AG09309 (cell line): Measurements from ENCODE around the gene RASL10A.

Experiments used
- DNase-seq: peaks from one replicate; pipeline ENCODE4 v3.0.0-alpha.2; 2010; ENCODE audit warnings: low read depth
- H3K4me3 ChIP-seq: 2 replicates; pipeline ENCODE4 v1.5.1; 2011; ENCODE audit warnings: mild to moderate bottlenecking, low read depth, low read length, moderate library complexity; ENCODE audit not compliant: control insufficient read depth
- TF ChIP-seq, protein P1 (sequence below): IDR thresholded peaks from 2 replicates; pipeline ENCODE4 v1.5.1; 2011; ENCODE audit warnings: mild to moderate bottlenecking, low read depth, low read length, inconsistent platforms; ENCODE audit not compliant: insufficient read depth, control insufficient read depth; ENCODE audit errors: missing control alignments

Gene RASL10A

DNA sequence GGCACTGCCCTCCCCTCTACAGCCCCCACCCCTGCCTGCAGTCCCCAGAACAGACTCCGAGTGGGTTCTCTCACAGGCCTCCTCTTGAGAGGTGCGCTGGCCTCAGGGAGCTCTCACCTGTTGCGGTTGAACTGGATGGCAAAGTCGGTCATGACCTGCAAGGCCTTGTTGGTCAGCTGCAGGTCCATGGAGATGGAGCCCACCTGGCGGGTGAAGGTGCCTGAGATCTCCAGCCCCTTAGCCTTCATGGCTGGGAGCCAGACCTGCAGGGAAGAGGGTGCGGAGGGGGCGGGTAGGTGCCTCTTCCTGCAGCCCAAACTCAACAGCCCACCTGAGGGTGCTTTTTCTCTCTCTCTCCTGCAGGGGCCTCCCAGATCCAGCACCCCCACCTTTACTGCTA lies 18.7 kb upstream of the RASL10A start:
- H3K4me3 ChIP-seq, result no peak overlapping the region
- TF ChIP-seq, protein P1, sequence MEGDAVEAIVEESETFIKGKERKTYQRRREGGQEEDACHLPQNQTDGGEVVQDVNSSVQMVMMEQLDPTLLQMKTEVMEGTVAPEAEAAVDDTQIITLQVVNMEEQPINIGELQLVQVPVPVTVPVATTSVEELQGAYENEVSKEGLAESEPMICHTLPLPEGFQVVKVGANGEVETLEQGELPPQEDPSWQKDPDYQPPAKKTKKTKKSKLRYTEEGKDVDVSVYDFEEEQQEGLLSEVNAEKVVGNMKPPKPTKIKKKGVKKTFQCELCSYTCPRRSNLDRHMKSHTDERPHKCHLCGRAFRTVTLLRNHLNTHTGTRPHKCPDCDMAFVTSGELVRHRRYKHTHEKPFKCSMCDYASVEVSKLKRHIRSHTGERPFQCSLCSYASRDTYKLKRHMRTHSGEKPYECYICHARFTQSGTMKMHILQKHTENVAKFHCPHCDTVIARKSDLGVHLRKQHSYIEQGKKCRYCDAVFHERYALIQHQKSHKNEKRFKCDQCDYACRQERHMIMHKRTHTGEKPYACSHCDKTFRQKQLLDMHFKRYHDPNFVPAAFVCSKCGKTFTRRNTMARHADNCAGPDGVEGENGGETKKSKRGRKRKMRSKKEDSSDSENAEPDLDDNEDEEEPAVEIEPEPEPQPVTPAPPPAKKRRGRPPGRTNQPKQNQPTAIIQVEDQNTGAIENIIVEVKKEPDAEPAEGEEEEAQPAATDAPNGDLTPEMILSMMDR, result no peak
- DNase-seq, result no peak

DNA sequence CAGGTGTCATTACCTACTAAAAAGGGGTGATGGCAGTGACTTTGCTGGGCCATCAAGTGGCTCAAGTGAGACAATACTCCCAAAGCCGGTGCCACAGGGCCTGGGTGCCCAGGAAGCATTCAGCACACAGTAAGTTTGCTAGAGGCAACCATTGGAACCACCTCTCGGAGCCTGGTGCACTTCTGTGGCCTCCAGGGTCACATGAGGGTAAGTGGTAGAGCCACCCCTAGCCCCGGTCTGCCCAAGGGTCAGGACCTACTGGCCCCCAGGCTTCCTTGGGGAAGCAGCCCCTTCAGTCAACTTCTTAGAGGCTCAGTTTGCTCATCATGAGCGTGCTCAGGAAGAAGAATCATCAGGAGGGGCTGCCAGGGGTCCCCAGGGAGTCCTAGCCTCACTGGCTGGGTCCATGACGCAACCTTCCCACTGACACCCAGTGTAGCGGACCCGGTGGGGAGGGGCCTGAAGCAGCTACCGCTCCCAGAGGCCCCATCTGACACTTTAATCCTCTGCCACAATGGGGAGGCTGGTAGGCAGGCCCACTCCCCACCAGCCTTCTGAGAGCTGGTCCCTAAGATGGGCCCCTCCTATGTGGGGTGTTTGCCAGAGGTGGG lies 17.5 kb upstream of the RASL10A start:
- no peak for DNase-seq
- no peak overlapping the region for H3K4me3 ChIP-seq
- TF ChIP-seq, protein P1, result no peak

- DNase-seq, result no peak
- H3K4me3 ChIP-seq, result no peak overlapping the region
- TF ChIP-seq, protein P1, result no peak
Observed at GRCh38 chr22:29331658-29332300, 16.3 kb upstream of the RASL10A start.

DNA sequence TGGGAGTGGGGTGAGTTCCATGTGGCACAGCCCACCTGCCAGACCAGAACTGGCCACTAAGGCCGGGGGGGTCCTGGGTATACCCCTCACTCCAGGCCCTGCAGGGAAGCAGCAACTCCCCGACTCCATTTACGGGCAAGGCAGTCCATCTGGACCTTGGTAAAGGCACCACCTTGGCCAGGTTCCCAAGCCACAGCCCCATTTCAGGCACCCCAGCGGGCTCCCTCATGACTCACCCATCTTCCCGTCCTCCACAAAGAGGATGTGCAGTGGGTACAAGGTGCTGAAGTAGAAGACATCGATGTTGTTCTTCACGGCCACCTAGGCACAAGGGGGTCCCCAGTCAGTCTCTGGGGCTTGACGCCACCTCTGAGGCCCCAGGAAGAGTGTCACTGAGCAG lies 15.7 kb upstream of the RASL10A start:
- TF ChIP-seq, protein P1, result no peak
- no peak overlapping the region for H3K4me3 ChIP-seq
- DNase-seq, result no peak

GRCh38 chr22:29330753-29331152 lies 15.3 kb upstream of the RASL10A start:
- DNase-seq, result no peak
- no peak overlapping the region for H3K4me3 ChIP-seq
- TF ChIP-seq, protein P1, result no peak

GRCh38 chr22:29330291-29330690 lies 14.8 kb upstream of the RASL10A start:
- no peak overlapping the region for H3K4me3 ChIP-seq
- no peak for DNase-seq
- TF ChIP-seq, protein P1, result no peak

GRCh38 chr22:29329581-29329980 lies 14.1 kb upstream of the RASL10A start:
- TF ChIP-seq, protein P1, result no peak
- DNase-seq, result no peak
- no peak overlapping the region for H3K4me3 ChIP-seq
